Pancreas (tissue), 10 donors: Measurements from ENCODE around the gene CDC25C. TPM values are rescaled to one million over a fixed set of nuclear protein-coding genes. Genes with fewer than 3 reads are reported as not detected.

Experiments used
- ATAC-seq, 4 donors: fragments of 200-7000 bp; cut with Tn5 transposase; one replicate each; pipeline versions ENCODE4 v1.8.0 to v1.9.1; 2020; ENCODE audit warnings: mild to moderate bottlenecking in 4 of 4, moderate library complexity in 4 of 4
- DNase-seq, 6 donors: peaks; one replicate each; pipeline ENCODE4 v3.0.0-alpha.2; 2020
- FAIRE-seq: peaks from 2 replicates; lab custom pipeline; 2012; peaks lifted over from hg19 to GRCh38; lab: Jason Lieb, UNC
- H3K27ac ChIP-seq, 4 donors: fragments of 200-600 bp; sonication (generic); 1 replicate in 3 of 4; 2 replicates in 1 of 4; pipeline versions ENCODE4 v1.5.0 to v1.8.0; 2020
- H3K27me3 ChIP-seq, 4 donors: fragments of 200-600 bp; one replicate each; pipeline ENCODE4 v1.8.0; 2021
- H3K36me3 ChIP-seq, 3 donors: fragments of 200-600 bp; sonication (generic) in 1 of 3; one replicate each; pipeline versions ENCODE4 v1.5.0 to v1.8.0; 2020 to 2021
- H3K4me1 ChIP-seq, 3 donors: fragments of 200-600 bp; one replicate each; pipeline ENCODE4 v1.8.0; 2021
- H3K4me3 ChIP-seq, 4 donors: fragments of 200-600 bp; sonication (generic) in 2 of 4; one replicate each; pipeline versions ENCODE4 v1.5.0 to v1.8.0; 2020 to 2021
- H3K9me3 ChIP-seq, 4 donors: fragments of 200-600 bp; one replicate each; pipeline ENCODE4 v1.8.0; 2021
- CTCF ChIP-seq, 4 donors: fragments of 200-600 bp; sonication (generic) in 3 of 4; IDR thresholded peaks; one replicate each; pipeline versions ENCODE4 v1.5.0 to v1.8.0; 2021; ENCODE audit warnings: antibody characterized with exemption in 4 of 4
- WGBS, 2 donors: extraction: QIAGEN DNeasy Blood & Tissue Kit; methylation state at CpG; one replicate each; pipeline ENCODE4 v1.1.7; 2013; 5-methylcytosine and 5-hydroxymethylcytosine counted together
- intact Hi-C, 3 donors: fragments of 100-400 bp; cut with DNase I; formaldehyde crosslinking; loops; one replicate each; pipeline versions ENCODE4 v1.11.1 to v1.14.2; 2022
- polyA plus RNA-seq, 2 donors: library from polyadenylated mRNA; stranded (reverse); fragments of 200-250 nt; gene quantifications; one replicate each; pipeline ENCODE4 v1.2.3, GENCODE V29; 2013
- total RNA-seq, 6 donors: library from RNA; stranded (reverse); fragmentation: NEBNext Ultra II Directional in 4 of 6; extraction: Animal tissue kit (Norgen Biotek cat#: 25700) in 4 of 6; gene quantifications; one replicate each; pipeline versions ENCODE4 v1.2.1 to v1.2.4, GENCODE V29; 2021 to 2023
- donor health status: healthy with polysubstance abuse.
- donor health status: DM: no; HTN: no; CAD: no; lungs with moderate emphysema.
- donor health status: DM: no; HTN: no; CAD: no.
- donor health status: control.
- donor health status: control.
- donor health status: Bipolar disorder and iron deficiency.
- donor health status: DM: yes; HTN: yes; CAD: no.
- donor health status: DM: no; HTN: no; CAD: no.
- donor health status: DM: no; HTN: no; CAD: no.
- donor health status: DM: yes; HTN: yes; CAD: no.

CDC25C gene
- total and polyA plus RNA-seq, 8 donors = 0.09 to 0.19 (median 0.13) TPM; not detected in 4

GRCh38 chr5:138360941-138361452 is 29.4 kb upstream of the CDC25C start:
- Histone ChIP-seq H3K4me1 (peaks cover 2 to 4% (median 2%) of the 10 kb centered on the region in 3 donors), H3K27ac (no peak overlapping the region), H3K4me3 (no peak overlapping the region), H3K36me3 (no peaks in the 10 kb centered on the region), H3K9me3 (no peaks in the 10 kb centered on the region), H3K27me3 (no peaks in the 10 kb centered on the region)
- TF ChIP-seq CTCF (IDR thresholded peaks at IDR 0.05) = no peak
- 95 to 100% methylated on average over 1 of the region's 1 CpG for WGBS, 2 donors
- no peak for DNase-seq
- ATAC-seq = no peak
- intact Hi-C loops = no loop called here
- no peak for FAIRE-seq

GRCh38 chr5:138359621-138360020 is 28.0 kb upstream of the CDC25C start:
- TF ChIP-seq CTCF (IDR thresholded peaks at IDR 0.05) = no peak
- Histone ChIP-seq H3K27me3 (no peaks in the 10 kb centered on the region), H3K9me3 (no peaks in the 10 kb centered on the region), H3K4me3 (no peak overlapping the region), H3K4me1 (peaks cover 15 to 16% (median 16%) of the 10 kb centered on the region in 3 donors), H3K36me3 (no peaks in the 10 kb centered on the region), H3K27ac (no peak overlapping the region)
- ATAC-seq (no peak), FAIRE-seq (no peak), DNase-seq (no peak)
- intact Hi-C loops = no loop called here
- 70 to 71% methylated on average over 3 of the region's 3 CpGs for WGBS, 2 donors

- H3K4me1 ChIP-seq = peaks cover 16 to 23% (median 22%) of the 10 kb centered on the region in 3 donors
- no peaks in the 10 kb centered on the region for H3K9me3 ChIP-seq
- H3K27me3 ChIP-seq = no peaks in the 10 kb centered on the region
- intact Hi-C loops = no loop called here
- no peaks in the 10 kb centered on the region for H3K36me3 ChIP-seq
- ATAC-seq = no peak
- DNase-seq = no peak
- no peak for TF ChIP-seq CTCF (IDR thresholded peaks at IDR 0.05)
- WGBS, 2 donors = 21 to 34% methylated on average over 6 of the region's 6 CpGs
- peak overlapping the region in 1 of 4 donors; percentile 97 for H3K27ac ChIP-seq
- H3K4me3 ChIP-seq = peak overlapping the region in 1 of 4 donors; percentile 96
- FAIRE-seq = no peak
Measured at GRCh38 chr5:138354926-138355378, 23.3 kb upstream of the CDC25C start.

- no peaks in the 10 kb centered on the region for H3K27me3 ChIP-seq
- TF ChIP-seq CTCF (IDR thresholded peaks at IDR 0.05) = no peak
- DNase-seq (no peak), ATAC-seq (no peak), FAIRE-seq (no peak)
- H3K36me3 ChIP-seq = no peaks in the 10 kb centered on the region
- peak overlapping the region in 2 of 4 donors; percentile 97 for H3K27ac ChIP-seq
- H3K4me3 ChIP-seq = peak overlapping the region in 2 of 4 donors; percentile 96 to 99
- peaks cover 16 to 23% (median 22%) of the 10 kb centered on the region in 3 donors for H3K4me1 ChIP-seq
- WGBS, 2 donors = 11 to 19% methylated on average over 5 of the region's 5 CpGs
- intact Hi-C loops = no loop called here
- H3K9me3 ChIP-seq = no peaks in the 10 kb centered on the region
Measured at GRCh38 chr5:138354387-138354786, 22.8 kb upstream of the CDC25C start.

GRCh38 chr5:138353560-138354080 is 22.0 kb upstream of the CDC25C start:
- H3K27me3 ChIP-seq = no peaks in the 10 kb centered on the region
- H3K4me1 ChIP-seq = peaks cover 16 to 23% (median 22%) of the 10 kb centered on the region in 3 donors
- intact Hi-C loops = no loop called here
- no peaks in the 10 kb centered on the region for H3K36me3 ChIP-seq
- peak overlapping the region; percentile 91 to 97 (median 95) for H3K27ac ChIP-seq
- H3K9me3 ChIP-seq = no peaks in the 10 kb centered on the region
- FAIRE-seq = no peak
- peak in 2 of 4 donors; percentile 8 to 13 for ATAC-seq
- no peak for DNase-seq
- TF ChIP-seq CTCF (IDR thresholded peaks at IDR 0.05) = no peak
- 0 to 1% methylated on average over 11 of the region's 11 CpGs for WGBS, 2 donors
- peak overlapping the region; percentile 92 to 99 (median 96) for H3K4me3 ChIP-seq
